ENCODE results near the gene FBLIM1. TPM values are rescaled to one million over a fixed set of nuclear protein-coding genes. Genes with fewer than 3 reads are reported as not detected.
A peak's percentile ranks its signal among the peaks of the same experiment; 100 is the strongest.

FBLIM1 gene
- total RNA-seq, 2 donors from 2014 or later: not detected

GRCh38 chr1:15771836-15772515, 13.4 kb downstream of the FBLIM1 start:
- Mint-ChIP-seq H3K27me3 (ENCODE audit: low read depth) (peaks cover 11% of the 10 kb centered on the region), H3K9me3 (no peaks in the 10 kb centered on the region), H3K36me3 (ENCODE audit: insufficient read depth in 2 of 2) (no peaks in the 10 kb centered on the region), H3K27ac (no peak overlapping the region), H3K4me3 (no peak overlapping the region), H3K4me1 (ENCODE audit: low read depth) (no peaks in the 10 kb centered on the region)
- no peak for DNase-seq
- no peak for ATAC-seq (replicated peaks in 1 of 2)

GRCh38 chr1:15775706-15776105, 17.1 kb downstream of the FBLIM1 start:
- H3K27me3 Mint-ChIP-seq (ENCODE audit: low read depth): peaks cover 6% of the 10 kb centered on the region
- no peak overlapping the region for H3K27ac Mint-ChIP-seq

GRCh38 chr1:15777909-15778707, 19.5 kb downstream of the FBLIM1 start:
- Mint-ChIP-seq H3K9me3 (no peaks in the 10 kb centered on the region), H3K36me3 (ENCODE audit: insufficient read depth in 2 of 2) (no peaks in the 10 kb centered on the region), H3K27me3 (ENCODE audit: low read depth) (no peaks in the 10 kb centered on the region), H3K4me1 (ENCODE audit: low read depth) (no peaks in the 10 kb centered on the region), H3K4me3 (no peak overlapping the region), H3K27ac (no peak overlapping the region)
- ATAC-seq (replicated peaks in 1 of 2) (no peak), DNase-seq (no peak)

More at GRCh38 chr1:15775706-15776105, 17.1 kb downstream of the FBLIM1 start:
- ATAC-seq (replicated peaks in 1 of 2) (no peak), DNase-seq (no peak)
- Mint-ChIP-seq H3K36me3 (ENCODE audit: insufficient read depth in 2 of 2) (no peaks in the 10 kb centered on the region), H3K4me1 (ENCODE audit: low read depth) (no peaks in the 10 kb centered on the region), H3K4me3 (no peak overlapping the region), H3K9me3 (no peaks in the 10 kb centered on the region)

- no peak overlapping the region for H3K4me3 Mint-ChIP-seq
- H3K9me3 Mint-ChIP-seq: no peaks in the 10 kb centered on the region
- peaks cover 3% of the 10 kb centered on the region for H3K27me3 Mint-ChIP-seq (ENCODE audit: low read depth)
- no peaks in the 10 kb centered on the region for H3K36me3 Mint-ChIP-seq (ENCODE audit: insufficient read depth in 2 of 2)
- no peak for ATAC-seq (replicated peaks in 1 of 2)
- DNase-seq: no peak
- H3K27ac Mint-ChIP-seq: no peak overlapping the region
- H3K4me1 Mint-ChIP-seq (ENCODE audit: low read depth): peaks cover 4% of the 10 kb centered on the region
Observed at GRCh38 chr1:15785683-15786082, 27.1 kb downstream of the FBLIM1 start.

- H3K9me3 Mint-ChIP-seq: no peaks in the 10 kb centered on the region
Observed at GRCh38 chr1:15786581-15786980, 28.0 kb downstream of the FBLIM1 start.

GRCh38 chr1:15788624-15789301, 30.2 kb downstream of the FBLIM1 start:
- ATAC-seq (replicated peaks in 1 of 2) (no peak), DNase-seq (no peak)
- no peaks in the 10 kb centered on the region for H3K36me3 Mint-ChIP-seq (ENCODE audit: insufficient read depth in 2 of 2)
- H3K27me3 Mint-ChIP-seq (ENCODE audit: low read depth): peaks cover 6% of the 10 kb centered on the region
- no peak overlapping the region for H3K27ac Mint-ChIP-seq
- H3K4me3 Mint-ChIP-seq: no peak overlapping the region
- no peaks in the 10 kb centered on the region for H3K9me3 Mint-ChIP-seq
- peaks cover 9% of the 10 kb centered on the region for H3K4me1 Mint-ChIP-seq (ENCODE audit: low read depth)

More at GRCh38 chr1:15786581-15786980, 28.0 kb downstream of the FBLIM1 start:
- Mint-ChIP-seq H3K4me1 (ENCODE audit: low read depth) (peaks cover 4% of the 10 kb centered on the region), H3K4me3 (no peak overlapping the region), H3K27ac (no peak overlapping the region), H3K27me3 (ENCODE audit: low read depth) (peaks cover 6% of the 10 kb centered on the region), H3K36me3 (ENCODE audit: insufficient read depth in 2 of 2) (no peaks in the 10 kb centered on the region)
- ATAC-seq (replicated peaks in 1 of 2) (no peak), DNase-seq (no peak)

GRCh38 chr1:15796086-15796462, 37.5 kb downstream of the FBLIM1 start:
- Mint-ChIP-seq H3K27ac (no peak overlapping the region), H3K27me3 (ENCODE audit: low read depth) (no peaks in the 10 kb centered on the region), H3K4me1 (ENCODE audit: low read depth) (peaks cover 22% of the 10 kb centered on the region), H3K9me3 (no peaks in the 10 kb centered on the region), H3K36me3 (ENCODE audit: insufficient read depth in 2 of 2) (no peaks in the 10 kb centered on the region), H3K4me3 (no peak overlapping the region)
- no peak for DNase-seq
- no peak for ATAC-seq (replicated peaks in 1 of 2)

- no peak for DNase-seq
- ATAC-seq (replicated peaks in 1 of 2): no peak
- Mint-ChIP-seq H3K27ac (no peak overlapping the region), H3K27me3 (ENCODE audit: low read depth) (peaks cover 7% of the 10 kb centered on the region), H3K36me3 (ENCODE audit: insufficient read depth in 2 of 2) (no peaks in the 10 kb centered on the region), H3K9me3 (no peaks in the 10 kb centered on the region), H3K4me3 (no peak overlapping the region), H3K4me1 (ENCODE audit: low read depth) (peaks cover 17% of the 10 kb centered on the region)
Observed at GRCh38 chr1:15797614-15798390, 39.2 kb downstream of the FBLIM1 start.

- ATAC-seq (replicated peaks in 1 of 2) (peak; percentile 73 to 80), DNase-seq (peak; percentile 36 to 44)
- no peak overlapping the region for H3K27ac Mint-ChIP-seq
- peaks cover 17% of the 10 kb centered on the region for H3K4me1 Mint-ChIP-seq (ENCODE audit: low read depth)
- no peaks in the 10 kb centered on the region for H3K9me3 Mint-ChIP-seq
- H3K4me3 Mint-ChIP-seq: no peak overlapping the region
- peaks cover 13% of the 10 kb centered on the region for H3K27me3 Mint-ChIP-seq (ENCODE audit: low read depth)
- H3K36me3 Mint-ChIP-seq (ENCODE audit: insufficient read depth in 2 of 2): no peaks in the 10 kb centered on the region
Observed at GRCh38 chr1:15799004-15799867, 40.6 kb downstream of the FBLIM1 start.

GRCh38 chr1:15799928-15800835, 41.6 kb downstream of the FBLIM1 start:
- Mint-ChIP-seq H3K27me3 (ENCODE audit: low read depth) (peaks cover 13% of the 10 kb centered on the region), H3K27ac (no peak overlapping the region), H3K4me3 (no peak overlapping the region), H3K36me3 (ENCODE audit: insufficient read depth in 2 of 2) (no peaks in the 10 kb centered on the region), H3K4me1 (ENCODE audit: low read depth) (peaks cover 15% of the 10 kb centered on the region), H3K9me3 (no peaks in the 10 kb centered on the region)
- ATAC-seq (replicated peaks in 1 of 2): no peak
- no peak for DNase-seq

GRCh38 chr1:15802234-15802965, 43.8 kb downstream of the FBLIM1 start:
- peaks cover 9% of the 10 kb centered on the region for H3K4me1 Mint-ChIP-seq (ENCODE audit: low read depth)
- DNase-seq (no peak), ATAC-seq (replicated peaks in 1 of 2) (no peak)
- H3K36me3 Mint-ChIP-seq (ENCODE audit: insufficient read depth in 2 of 2): no peaks in the 10 kb centered on the region
- H3K9me3 Mint-ChIP-seq: no peaks in the 10 kb centered on the region
- no peak overlapping the region for H3K4me3 Mint-ChIP-seq
- no peak overlapping the region for H3K27ac Mint-ChIP-seq
- peaks cover 13% of the 10 kb centered on the region for H3K27me3 Mint-ChIP-seq (ENCODE audit: low read depth)
